GM19043 (cell line): ENCODE measurements around the gene SMO.
A peak's percentile ranks its signal among the peaks of the same experiment; 100 is the strongest.

ENCODE experiments used
- ATAC-seq: cut with Tn5 transposase; IDR thresholded peaks from one replicate; pipeline ENCODE4 v1.9.1; 2021; ENCODE audit warnings: low read depth; ENCODE audit not compliant: unreplicated experiment

Gene SMO

DNA sequence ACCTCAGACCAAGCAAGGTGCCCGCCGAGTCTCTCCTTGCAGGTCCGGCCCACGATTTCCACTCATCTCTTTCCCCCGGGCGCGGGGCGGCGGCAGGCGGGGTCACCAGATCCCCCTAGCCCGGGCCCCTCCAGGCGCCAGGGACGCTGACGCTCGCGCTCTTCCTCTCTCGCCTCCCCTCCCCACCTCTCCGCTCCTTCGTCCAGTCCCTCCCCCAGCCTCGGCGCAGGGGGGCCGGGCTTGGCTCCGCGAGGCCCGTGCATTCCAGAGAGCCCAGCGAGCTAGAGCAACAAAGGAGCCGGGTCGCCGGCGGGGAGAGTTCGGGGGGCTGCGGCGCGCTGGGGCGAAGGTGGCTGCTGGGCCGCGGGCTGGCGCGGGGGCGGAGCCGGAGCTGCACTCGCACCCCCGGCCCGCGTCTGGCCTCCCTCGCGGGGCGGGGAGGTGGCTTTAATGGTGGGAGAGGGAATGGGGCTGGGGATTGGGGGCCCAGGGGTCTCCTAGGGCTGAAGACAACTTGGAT, at the start of gene SMO:
Gene SMO, plus strand, starts transcription at position 262 of the 520 bp plus-strand sequence. CDS start 519 bp downstream, outside the sequence.
- ATAC-seq = no peak

DNA sequence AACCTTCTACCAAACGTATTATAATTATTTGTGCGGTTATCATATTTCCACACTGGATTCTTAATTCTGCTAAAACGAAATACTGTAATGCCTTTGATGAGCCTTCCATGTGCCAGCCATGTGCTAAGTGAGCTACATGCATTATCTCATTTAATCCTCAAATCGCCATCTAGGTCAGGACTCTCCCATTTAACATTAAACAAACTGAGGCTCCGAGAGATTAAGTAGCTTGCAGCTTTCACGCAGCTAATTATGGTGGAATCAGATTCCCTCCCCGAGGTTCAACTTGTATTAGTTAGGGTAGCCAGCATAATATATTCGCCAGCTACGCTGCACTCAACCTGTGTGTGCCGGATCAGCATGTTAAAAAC, 44.7 kb upstream of the SMO start:
- no peak for ATAC-seq

- peak; percentile 62 for ATAC-seq
Measured at GRCh38 chr7:129144095-129144833, 44.2 kb upstream of the SMO start, which contains the start of gene TSPAN33. TSPAN33 (plus strand) TSS chr7:129144707; CDS start chr7:129144981, 274 bp downstream.

GRCh38 chr7:129144834-129145668, 43.4 kb upstream of the SMO start:
- ATAC-seq = peak; percentile 2

DNA sequence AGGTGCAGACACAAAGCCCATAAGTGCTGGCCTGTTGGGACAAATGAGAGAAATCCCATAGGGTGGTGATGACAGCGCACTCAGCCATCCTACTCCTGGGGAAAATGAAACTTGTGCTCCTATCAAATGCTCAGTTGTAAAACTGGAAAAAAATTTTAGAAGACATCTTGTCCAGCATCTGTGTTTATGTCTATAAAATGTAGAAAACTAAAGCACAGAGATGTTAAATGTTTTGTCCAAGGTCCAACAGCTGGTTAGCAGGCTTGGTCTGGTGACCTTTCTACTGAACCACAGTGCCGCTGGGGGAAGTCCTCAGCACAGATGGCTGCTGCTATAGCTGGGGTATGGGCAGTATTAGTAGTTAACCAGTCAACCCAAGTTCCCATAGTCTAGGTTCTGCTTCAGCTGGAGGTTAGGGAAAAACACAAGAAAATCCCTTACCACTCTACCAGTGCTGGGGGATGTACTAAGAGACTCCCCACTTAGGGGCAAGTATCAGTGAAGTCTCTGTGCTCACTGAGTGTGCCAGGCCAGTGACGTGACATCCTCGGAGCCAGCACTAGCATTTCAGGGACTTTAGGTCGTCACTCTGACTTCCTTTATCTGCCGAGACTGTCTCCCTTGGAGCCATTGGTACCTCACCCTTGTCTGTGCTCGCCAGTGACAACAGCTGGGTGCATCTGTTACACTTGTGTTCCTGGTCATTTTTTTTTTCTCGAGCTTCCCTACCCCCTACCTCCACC, 42.0 kb upstream of the SMO start:
- peak; percentile 62 for ATAC-seq

- no peak for ATAC-seq
Measured at GRCh38 chr7:129147731-129148130, 40.7 kb upstream of the SMO start.

GRCh38 chr7:129149511-129149910, 38.9 kb upstream of the SMO start:
- no peak for ATAC-seq

DNA sequence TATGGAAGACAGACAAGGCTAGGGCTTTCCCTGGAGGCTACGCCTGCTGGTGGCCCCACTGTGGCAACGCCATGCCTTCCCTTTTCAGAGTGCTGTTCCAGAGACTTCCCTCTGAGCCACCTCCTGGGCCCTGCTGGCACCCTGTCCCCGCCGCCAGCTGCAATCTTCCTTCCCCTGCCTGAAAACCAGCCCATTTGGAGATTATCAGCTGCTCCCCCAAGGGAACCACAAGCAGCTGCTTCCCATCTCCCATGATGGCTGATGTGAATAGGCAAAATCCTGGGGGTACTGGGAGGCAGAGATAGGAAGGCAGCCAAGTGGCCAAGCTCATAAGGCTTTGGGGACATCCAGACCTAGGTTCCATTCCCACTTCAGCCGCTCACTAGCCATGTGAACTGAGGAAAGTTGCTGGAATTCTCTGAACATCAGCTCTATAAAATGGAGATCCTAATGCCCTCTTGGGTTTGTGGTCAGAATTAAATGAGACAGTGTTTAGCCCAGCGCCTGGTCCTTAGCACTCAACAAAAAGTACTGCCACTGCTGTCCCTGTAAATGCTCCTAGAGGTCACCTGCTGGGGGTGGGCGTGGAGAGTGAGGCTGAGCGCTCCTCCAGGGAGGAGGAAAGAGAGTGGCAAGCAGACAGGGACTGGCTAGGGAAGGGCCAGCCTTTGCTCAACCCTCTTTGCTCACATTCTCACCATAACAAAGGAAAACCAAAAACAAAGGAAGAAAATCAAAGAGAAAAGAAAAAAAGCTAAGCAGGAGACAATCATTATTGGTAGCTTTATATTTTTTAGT, 38.0 kb upstream of the SMO start:
- no peak for ATAC-seq

DNA sequence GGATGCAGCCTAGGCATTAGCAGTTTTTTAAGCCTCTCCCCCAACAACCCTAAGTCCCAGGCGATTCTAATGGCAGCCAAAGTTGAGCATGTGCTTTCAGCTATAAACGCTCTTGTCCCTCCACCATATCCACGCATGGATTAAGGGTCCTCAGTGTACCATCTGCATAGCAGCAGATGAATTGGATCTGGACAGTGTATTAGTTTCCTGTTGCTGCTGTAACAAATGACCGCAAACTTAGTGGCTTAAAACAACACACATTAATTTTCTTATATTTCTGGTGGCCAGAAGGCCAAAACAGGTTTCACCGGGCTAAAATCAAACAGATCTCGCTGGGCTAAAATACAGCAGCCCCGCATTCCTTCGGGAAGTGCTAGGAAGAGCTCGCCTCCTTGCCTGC, 30.8 kb upstream of the SMO start:
- no peak for ATAC-seq

DNA sequence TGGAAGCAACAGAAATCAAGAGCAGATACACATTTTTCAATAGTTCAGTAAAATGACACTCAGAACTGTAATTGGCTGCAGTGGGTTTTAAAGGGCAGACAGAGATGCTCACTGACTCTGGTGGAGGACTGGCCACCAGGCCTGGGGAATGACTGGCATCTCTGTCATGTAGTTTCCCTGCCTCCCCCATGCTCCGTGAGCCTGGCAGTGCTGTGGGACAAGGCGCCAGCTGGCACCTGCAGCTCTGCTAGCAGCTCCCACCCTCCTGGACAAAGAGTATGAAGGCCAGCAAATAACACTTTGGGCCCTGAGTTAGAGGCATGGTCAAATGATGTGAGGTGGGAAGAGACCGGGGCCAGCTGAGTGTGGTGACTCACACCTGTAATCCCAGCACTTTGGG, 28.9 kb upstream of the SMO start:
- no peak for ATAC-seq

GRCh38 chr7:129160161-129160905, 28.1 kb upstream of the SMO start:
- no peak for ATAC-seq

GRCh38 chr7:129161524-129162225, 26.8 kb upstream of the SMO start:
- no peak for ATAC-seq

GRCh38 chr7:129162732-129163131, 25.7 kb upstream of the SMO start:
- no peak for ATAC-seq

DNA sequence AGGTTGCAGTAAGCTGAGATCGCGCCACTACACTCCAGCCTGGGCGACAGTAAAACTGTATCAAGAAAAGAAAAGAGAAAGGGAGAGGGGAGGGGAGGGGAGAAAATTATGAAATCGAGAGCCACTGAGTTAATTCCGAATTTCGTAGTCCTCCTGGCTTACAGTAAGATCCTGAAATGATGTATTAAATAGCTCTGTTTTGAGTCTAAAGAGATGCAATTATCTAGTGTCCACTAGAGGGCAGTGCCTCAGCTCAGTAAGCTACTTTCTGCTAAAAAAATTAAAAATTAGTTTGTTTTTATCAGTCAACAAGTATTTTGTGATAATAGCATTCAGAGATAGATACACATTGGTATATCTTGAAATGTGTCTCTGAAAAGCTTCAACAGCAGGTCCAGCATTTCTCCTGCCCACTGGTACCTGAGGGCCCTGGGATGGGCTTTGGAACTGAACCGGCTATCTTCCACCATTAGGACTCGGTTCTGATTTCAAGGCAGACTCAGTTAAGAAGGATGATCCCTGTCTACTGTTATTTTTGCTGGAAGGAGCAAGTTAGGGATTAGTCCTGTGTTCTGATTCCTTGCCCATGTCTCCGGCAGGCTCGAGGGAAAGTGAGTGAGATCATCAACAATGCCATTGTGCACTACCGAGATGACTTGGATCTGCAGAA, 24.4 kb upstream of the SMO start:
- ATAC-seq = no peak

DNA sequence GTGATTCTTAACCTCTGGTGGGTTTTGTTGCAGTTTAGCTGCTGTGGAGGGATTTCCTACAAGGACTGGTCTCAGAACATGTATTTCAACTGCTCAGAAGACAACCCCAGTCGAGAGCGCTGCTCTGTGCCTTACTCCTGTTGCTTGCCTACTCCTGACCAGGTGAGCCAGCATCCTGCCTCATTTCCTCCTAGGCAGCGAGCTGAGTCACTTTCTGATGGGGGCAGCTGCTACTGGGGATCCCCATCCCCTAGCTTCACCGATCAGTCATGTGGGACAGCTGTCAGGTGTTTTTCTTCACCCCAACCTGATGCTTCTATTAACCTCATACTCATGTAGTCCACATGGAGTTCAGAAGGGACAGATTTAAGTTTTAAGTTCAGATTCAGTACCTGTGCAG, 21.7 kb upstream of the SMO start:
- ATAC-seq = peak; percentile 52

GRCh38 chr7:129167817-129168216, 20.6 kb upstream of the SMO start:
- ATAC-seq = no peak

- no peak for ATAC-seq
Measured at GRCh38 chr7:129168231-129169021, 20.0 kb upstream of the SMO start.
